Chondrocyte (in vitro differentiated cells): ENCODE data around the gene C17orf67. TPM values are rescaled to one million over a fixed set of nuclear protein-coding genes. Genes with fewer than 3 reads are reported as not detected.

Experiments
- DNase-seq: peaks from one replicate; pipeline ENCODE4 v3.0.0; 2021; ENCODE audit warnings: mixed read lengths, low spot score
- H3K27ac Mint-ChIP-seq: one replicate; pipeline ENCODE4 v1.8.0; 2021; ENCODE audit warnings: mild to moderate bottlenecking, moderate library complexity, mixed read lengths; ENCODE audit not compliant: unreplicated experiment
- H3K27me3 Mint-ChIP-seq: 2 replicates; pipeline ENCODE4 v1.8.0; 2021; ENCODE audit warnings: low read depth, mixed read lengths
- H3K36me3 Mint-ChIP-seq: 2 replicates; pipeline ENCODE4 v1.8.0; 2021; ENCODE audit warnings: low read depth, mixed read lengths
- H3K4me1 Mint-ChIP-seq: 2 replicates; pipeline ENCODE4 v1.8.0; 2021; ENCODE audit warnings: low read depth, mild to moderate bottlenecking, mixed read lengths
- H3K4me3 Mint-ChIP-seq: one replicate; pipeline ENCODE4 v1.8.0; 2021; ENCODE audit warnings: mild to moderate bottlenecking, moderate library complexity, mixed read lengths; ENCODE audit not compliant: unreplicated experiment
- H3K9me3 Mint-ChIP-seq: 2 replicates; pipeline ENCODE4 v1.8.0; 2021; ENCODE audit warnings: low read depth, mixed read lengths
- total RNA-seq: library from RNA; stranded (reverse); gene quantifications from 3 replicates; pipeline ENCODE4 v1.2.1, GENCODE V29; 2021
- TF ChIP-seq, protein P1 (sequence below): fragments of 200-600 bp; sonication (generic); IDR thresholded peaks from 2 replicates; pipeline ENCODE4 v1.5.0; 2021; ENCODE audit warnings: antibody characterized with exemption, mild to moderate bottlenecking, moderate library complexity

C17orf67 gene
- total RNA-seq, 1 donor from 2014 or later, result 1.5 TPM

DNA sequence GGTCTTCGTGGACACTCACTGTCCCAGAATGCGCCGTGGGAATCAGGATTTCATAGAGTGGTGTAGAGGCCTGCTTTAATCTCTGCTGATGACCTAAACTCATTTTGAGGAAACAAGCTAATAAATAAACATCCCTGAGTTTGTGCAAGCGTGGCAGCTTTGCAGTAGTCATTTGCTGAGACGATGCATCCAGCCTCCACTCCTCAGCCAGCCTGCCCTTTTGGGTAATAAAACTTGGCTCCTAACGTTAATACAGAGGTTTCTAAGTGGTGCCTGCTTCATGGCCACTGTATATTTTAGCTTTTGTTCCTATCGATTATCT is 1.5 kb upstream of the C17orf67 start:
- Mint-ChIP-seq H3K27ac (no peak overlapping the region), H3K9me3 (no peaks in the 10 kb centered on the region), H3K36me3 (peaks cover 4% of the 10 kb centered on the region), H3K27me3 (no peaks in the 10 kb centered on the region), H3K4me3 (peak overlapping the region; percentile 87), H3K4me1 (peaks cover 16% of the 10 kb centered on the region)
- DNase-seq, result no peak
- TF ChIP-seq, protein P1, sequence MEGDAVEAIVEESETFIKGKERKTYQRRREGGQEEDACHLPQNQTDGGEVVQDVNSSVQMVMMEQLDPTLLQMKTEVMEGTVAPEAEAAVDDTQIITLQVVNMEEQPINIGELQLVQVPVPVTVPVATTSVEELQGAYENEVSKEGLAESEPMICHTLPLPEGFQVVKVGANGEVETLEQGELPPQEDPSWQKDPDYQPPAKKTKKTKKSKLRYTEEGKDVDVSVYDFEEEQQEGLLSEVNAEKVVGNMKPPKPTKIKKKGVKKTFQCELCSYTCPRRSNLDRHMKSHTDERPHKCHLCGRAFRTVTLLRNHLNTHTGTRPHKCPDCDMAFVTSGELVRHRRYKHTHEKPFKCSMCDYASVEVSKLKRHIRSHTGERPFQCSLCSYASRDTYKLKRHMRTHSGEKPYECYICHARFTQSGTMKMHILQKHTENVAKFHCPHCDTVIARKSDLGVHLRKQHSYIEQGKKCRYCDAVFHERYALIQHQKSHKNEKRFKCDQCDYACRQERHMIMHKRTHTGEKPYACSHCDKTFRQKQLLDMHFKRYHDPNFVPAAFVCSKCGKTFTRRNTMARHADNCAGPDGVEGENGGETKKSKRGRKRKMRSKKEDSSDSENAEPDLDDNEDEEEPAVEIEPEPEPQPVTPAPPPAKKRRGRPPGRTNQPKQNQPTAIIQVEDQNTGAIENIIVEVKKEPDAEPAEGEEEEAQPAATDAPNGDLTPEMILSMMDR, result no peak

DNA sequence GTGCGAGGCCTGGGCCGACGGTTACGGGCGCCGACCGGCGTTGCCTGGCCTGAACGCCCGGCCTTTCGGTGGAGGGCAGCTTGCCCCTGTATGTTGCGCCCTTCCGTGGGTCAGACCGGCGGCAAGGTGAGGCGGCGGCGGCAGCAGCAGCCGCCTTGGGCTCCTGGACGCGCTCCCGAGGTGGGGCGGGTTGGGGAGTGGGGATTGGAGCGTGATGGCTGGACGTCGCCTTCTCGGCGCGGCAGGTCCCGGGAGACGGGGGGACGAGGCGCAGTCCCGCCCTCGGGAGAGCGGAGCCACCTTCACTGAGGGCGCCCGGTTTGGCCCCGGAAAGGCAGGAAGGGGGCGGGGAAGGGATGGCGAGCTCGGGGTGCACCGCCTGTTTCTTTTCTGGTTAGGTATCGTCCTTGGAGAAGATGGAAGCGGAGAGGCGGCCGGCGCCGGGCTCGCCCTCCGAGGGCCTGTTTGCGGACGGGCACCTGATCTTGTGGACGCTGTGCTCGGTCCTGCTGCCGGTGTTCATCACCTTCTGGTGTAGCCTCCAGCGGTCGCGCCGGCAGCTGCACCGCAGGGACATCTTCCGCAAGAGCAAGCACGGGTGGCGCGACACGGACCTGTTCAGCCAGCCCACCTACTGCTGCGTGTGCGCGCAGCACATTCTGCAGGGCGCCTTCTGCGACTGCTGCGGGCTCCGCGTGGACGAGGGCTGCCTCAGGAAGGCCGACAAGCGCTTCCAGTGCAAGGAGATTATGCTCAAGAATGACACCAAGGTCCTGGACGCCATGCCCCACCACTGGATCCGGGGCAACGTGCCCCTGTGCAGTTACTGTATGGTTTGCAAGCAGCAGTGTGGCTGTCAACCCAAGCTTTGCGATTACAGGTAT is 902 bp upstream of the C17orf67 start:
- H3K4me3 Mint-ChIP-seq, result peak overlapping the region; percentile 87
- no peak for DNase-seq
- peaks cover 2% of the 10 kb centered on the region for H3K36me3 Mint-ChIP-seq
- peaks cover 16% of the 10 kb centered on the region for H3K4me1 Mint-ChIP-seq
- no peaks in the 10 kb centered on the region for H3K27me3 Mint-ChIP-seq
- H3K27ac Mint-ChIP-seq, result peak overlapping the region; percentile 59
- no peaks in the 10 kb centered on the region for H3K9me3 Mint-ChIP-seq
- TF ChIP-seq, protein P1, result no peak

DNA sequence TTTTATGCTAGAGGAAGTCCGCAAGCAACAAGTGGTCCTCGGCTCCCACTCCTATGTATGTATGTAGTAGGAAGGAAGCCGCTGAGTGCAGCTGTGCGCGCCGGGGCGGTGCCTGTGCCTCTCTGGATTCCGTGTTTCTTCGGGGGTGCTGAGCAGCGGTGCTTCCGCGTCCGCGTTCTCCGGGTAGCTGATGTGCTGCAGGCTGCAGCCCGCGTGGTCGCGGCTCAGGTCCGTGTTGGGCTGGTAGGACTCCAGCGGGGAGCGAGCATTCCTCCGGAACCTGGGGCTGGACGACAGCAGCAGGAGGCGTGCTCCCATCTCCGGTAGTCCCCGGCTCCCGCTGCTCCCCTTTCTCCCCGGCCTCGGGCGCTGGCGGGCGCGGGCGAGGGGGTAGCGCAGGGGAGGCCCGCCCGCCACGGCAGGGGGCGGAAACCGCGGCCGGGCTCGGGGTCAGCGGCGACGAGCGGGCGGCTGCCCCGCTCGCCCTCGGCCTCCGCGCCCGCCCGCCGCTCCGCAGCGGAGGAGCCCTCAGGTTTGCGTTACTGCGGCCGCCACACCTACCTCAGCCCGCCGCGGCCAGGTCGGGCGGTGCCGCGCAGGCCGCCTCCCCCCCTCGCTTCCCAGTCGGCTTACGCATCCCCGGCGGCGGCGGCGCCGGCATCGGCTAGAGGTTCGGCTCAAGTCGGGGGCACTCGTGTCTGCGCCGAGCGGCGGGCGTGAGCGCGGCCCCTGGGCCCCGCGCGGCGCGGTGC is 487 bp downstream of the C17orf67 start:
- H3K27ac Mint-ChIP-seq, result peak overlapping the region; percentile 74
- no peak for DNase-seq
- peaks cover 2% of the 10 kb centered on the region for H3K36me3 Mint-ChIP-seq
- H3K9me3 Mint-ChIP-seq, result no peaks in the 10 kb centered on the region
- peaks cover 16% of the 10 kb centered on the region for H3K4me1 Mint-ChIP-seq
- peak overlapping the region; percentile 88 for H3K4me3 Mint-ChIP-seq
- H3K27me3 Mint-ChIP-seq, result no peaks in the 10 kb centered on the region
- TF ChIP-seq, protein P1, result no peak

DNA sequence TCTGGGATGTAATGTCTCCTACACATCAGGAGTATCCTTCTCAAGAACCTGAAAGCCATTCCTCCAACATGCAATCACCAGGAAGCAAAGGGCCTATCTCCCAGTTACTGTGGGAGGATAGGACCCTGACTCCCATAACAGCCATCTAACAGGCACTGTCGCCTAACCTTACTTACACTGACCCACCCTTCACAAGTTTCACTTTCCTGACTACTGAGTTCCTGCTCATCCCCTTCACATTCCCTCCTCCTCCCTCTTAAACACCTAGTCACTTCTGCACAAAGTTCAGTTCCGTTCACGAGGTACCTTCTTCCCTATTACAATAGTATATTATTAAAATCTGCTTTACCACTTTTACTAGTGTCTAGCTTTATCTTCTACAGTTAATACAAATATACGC is 1.3 kb downstream of the C17orf67 start:
- Mint-ChIP-seq H3K27ac (no peak overlapping the region), H3K36me3 (peaks cover 2% of the 10 kb centered on the region), H3K9me3 (no peaks in the 10 kb centered on the region), H3K27me3 (no peaks in the 10 kb centered on the region), H3K4me1 (peaks cover 16% of the 10 kb centered on the region), H3K4me3 (peak overlapping the region; percentile 26)
- DNase-seq, result no peak
- TF ChIP-seq, protein P1, result no peak

DNA sequence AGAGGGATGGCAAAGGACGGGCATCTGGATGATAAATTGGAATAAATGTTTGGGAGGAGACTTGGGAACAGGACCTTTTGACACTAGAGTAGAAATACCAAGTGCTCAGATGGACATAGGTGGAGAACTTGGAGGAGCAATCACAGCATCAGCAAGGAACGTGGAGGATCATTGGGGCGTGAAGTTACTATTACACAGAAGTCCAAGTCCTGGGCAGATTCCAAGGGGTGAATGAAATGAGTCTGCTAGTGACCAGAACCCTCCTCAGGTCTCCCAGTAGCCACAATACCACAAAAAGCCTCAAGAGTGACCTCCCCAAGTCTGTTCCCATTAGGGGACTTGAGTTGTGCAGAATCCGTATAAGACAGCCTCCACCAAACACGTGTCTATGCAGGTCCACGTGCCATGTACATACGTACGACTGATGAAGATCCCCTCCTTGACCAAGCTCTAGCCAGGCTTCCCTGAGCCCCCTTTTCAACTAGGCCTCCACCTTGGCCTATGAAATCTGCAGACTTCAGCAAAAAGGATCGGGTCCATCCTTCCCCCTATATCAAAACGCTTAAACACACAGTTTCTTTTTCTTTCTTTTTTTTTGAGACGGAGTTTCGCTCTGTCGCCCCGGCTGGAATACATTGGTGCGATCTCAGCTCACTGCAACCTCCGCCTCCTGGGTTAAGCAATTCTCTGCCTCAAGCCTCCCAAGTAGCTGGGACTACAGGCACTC is 2.2 kb downstream of the C17orf67 start:
- no peak overlapping the region for H3K27ac Mint-ChIP-seq
- H3K4me1 Mint-ChIP-seq, result peaks cover 16% of the 10 kb centered on the region
- TF ChIP-seq, protein P1, result no peak
- H3K9me3 Mint-ChIP-seq, result no peaks in the 10 kb centered on the region
- no peaks in the 10 kb centered on the region for H3K27me3 Mint-ChIP-seq
- H3K4me3 Mint-ChIP-seq, result no peak overlapping the region
- no peak for DNase-seq
- peaks cover 2% of the 10 kb centered on the region for H3K36me3 Mint-ChIP-seq
